ENCODE measurements around the gene SHISA8. TPM values are rescaled to one million over a fixed set of nuclear protein-coding genes. Genes with fewer than 3 reads are reported as not detected.

Gene SHISA8
- total RNA-seq, 1 experiment from 2014 or later, result 2.4 TPM

GRCh38 chr22:41919357-41920224, 4.7 kb upstream of the SHISA8 start (continued):
- no peak for TF ChIP-seq ETV6 (CRISPR knock-in tag; IDR thresholded peaks at IDR 0.05)
- no peak for TF ChIP-seq ZNF281 (CRISPR knock-in tag; IDR thresholded peaks at IDR 0.05)
- no peak for TF ChIP-seq JUN (CRISPR knock-in tag; IDR thresholded peaks at IDR 0.05)
- no peak for TF ChIP-seq ATF2 (CRISPR knock-in tag; IDR thresholded peaks at IDR 0.05; ENCODE audit: borderline replicate concordance, low read depth)
- TF ChIP-seq ARID4B (CRISPR knock-in tag; IDR thresholded peaks at IDR 0.05; ENCODE audit: borderline replicate concordance), result no peak
- no peak for TF ChIP-seq PRRX2 (CRISPR knock-in tag; IDR thresholded peaks at IDR 0.05)
- TF ChIP-seq GRHL2 (CRISPR knock-in tag; IDR thresholded peaks at IDR 0.05; ENCODE audit: insufficient replicate concordance, severe bottlenecking), result no peak
- TF ChIP-seq ZNF671 (CRISPR knock-in tag; IDR thresholded peaks at IDR 0.05), result no peak
- TF ChIP-seq ZSCAN18 (CRISPR knock-in tag; IDR thresholded peaks at IDR 0.05), result no peak
- TF ChIP-seq GTF2I (CRISPR knock-in tag; conservative IDR thresholded peaks at IDR 0.05), result no peak
- no peak for TF ChIP-seq ATF6 (CRISPR knock-in tag; IDR thresholded peaks at IDR 0.05)
- no peak for TF ChIP-seq ATF1 (CRISPR knock-in tag; IDR thresholded peaks at IDR 0.05)
- TF ChIP-seq SP1 (CRISPR knock-in tag; conservative IDR thresholded peaks at IDR 0.05), result peak; percentile 72
- no peak for TF ChIP-seq ATF3 (CRISPR knock-in tag; conservative IDR thresholded peaks at IDR 0.05)
- no peak for TF ChIP-seq AFF4 (CRISPR knock-in tag; IDR thresholded peaks at IDR 0.05; ENCODE audit: borderline replicate concordance)
- no peak for TF ChIP-seq ZNF121 (CRISPR knock-in tag; IDR thresholded peaks at IDR 0.05)
- no peak for TF ChIP-seq ZNF512 (CRISPR knock-in tag; IDR thresholded peaks at IDR 0.05; ENCODE audit: borderline replicate concordance)
- 0 out of 2 replicates have a peak, but pooled peaks have one; percentile 61 for TF ChIP-seq MYBL2 (CRISPR knock-in tag; IDR thresholded peaks at IDR 0.05)

Measured in WTC11 (cell line).